Measurements from ENCODE around the gene PHACTR3.

DNA sequence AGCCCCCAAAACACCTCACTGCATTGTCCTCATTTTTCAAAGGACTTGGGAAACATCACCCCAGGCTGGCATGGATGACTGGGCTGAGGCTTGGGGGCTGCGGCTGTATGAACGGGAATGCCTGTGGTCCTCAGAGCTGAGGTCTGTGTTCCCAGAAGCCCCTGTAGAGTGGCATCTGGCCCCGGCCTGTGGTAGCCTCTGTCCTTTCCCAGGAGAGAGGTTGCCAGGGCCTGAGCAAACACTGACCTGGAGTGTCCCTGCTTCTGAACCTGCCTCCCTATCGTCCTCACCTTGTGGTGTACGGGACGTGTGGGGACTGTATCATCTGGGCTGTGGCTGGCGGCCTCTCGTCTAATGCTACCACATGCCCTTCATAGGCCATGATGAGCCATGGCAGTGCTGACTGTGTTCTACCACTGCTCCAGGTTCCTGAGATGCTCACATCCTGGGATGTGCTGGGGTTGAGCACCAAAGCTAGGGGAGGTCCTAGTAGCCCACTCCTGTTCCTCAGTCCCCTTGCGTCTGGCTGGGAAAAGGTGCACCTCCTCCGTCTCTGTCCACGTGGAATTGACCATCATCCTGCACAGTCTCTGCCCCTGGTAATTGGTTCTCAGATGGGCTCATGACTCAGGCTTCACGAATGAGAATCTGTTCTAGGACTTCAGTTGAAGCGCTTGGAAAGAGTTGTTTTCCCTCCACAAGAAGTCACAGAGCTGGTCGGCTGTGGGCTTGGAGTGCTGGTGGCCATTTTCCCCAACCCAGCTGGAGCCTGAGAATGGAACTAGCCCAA is 27.6 kb downstream of the PHACTR3 start:
- TF ChIP-seq REST (IDR thresholded peaks at IDR 0.05; ENCODE audit: low read depth) (no peak), MAX (IDR thresholded peaks at IDR 0.05) (no peak), RAD21 (IDR thresholded peaks at IDR 0.05; ENCODE audit: low read depth) (no peak), EGR1 (IDR thresholded peaks at IDR 0.05) (no peak), EP300 (IDR thresholded peaks at IDR 0.05; ENCODE audit: borderline replicate concordance) (no peak), CREB1 (IDR thresholded peaks at IDR 0.05; ENCODE audit: low read depth) (no peak)

Measured in Ishikawa (cell line).